H1 (cell line): ENCODE results near the gene TC2N. TPM values are rescaled to one million over a fixed set of nuclear protein-coding genes. Genes with fewer than 3 reads are reported as not detected.

ENCODE experiments used
- GABPA ChIP-seq: IDR thresholded peaks from 2 replicates; pipeline ENCODE4 v1.6.1; 2011; ENCODE audit warnings: mild to moderate bottlenecking, low read length, moderate library complexity, borderline replicate concordance; ENCODE audit not compliant: insufficient read depth
- KDM1A ChIP-seq: fragments of 200-600, 300-600 bp; sonication (generic); IDR thresholded peaks from 2 replicates; pipeline ENCODE4 v1.7.1; 2016; ENCODE audit warnings: mild to moderate bottlenecking, low read length, borderline replicate concordance
- POU5F1 ChIP-seq: IDR thresholded peaks from 2 replicates; pipeline ENCODE4 v1.6.1; 2011; ENCODE audit warnings: low read depth, mild to moderate bottlenecking, low read length, moderate library complexity
- RXRA ChIP-seq: IDR thresholded peaks from 2 replicates; pipeline ENCODE4 v1.6.1; 2011; ENCODE audit warnings: low read depth, mild to moderate bottlenecking, low read length, moderate library complexity; ENCODE audit not compliant: insufficient read depth
- SIN3A ChIP-seq, 2 experiments: IDR thresholded peaks in 1 of 2; conservative IDR thresholded peaks in 1 of 2; 2 replicates each; pipeline ENCODE4 v1.6.1; 2011 to 2012; ENCODE audit warnings: low read length in 2 of 2, improper control_type of control experiment in 1 of 2, low read depth in 1 of 2, mild to moderate bottlenecking in 1 of 2
- SP2 ChIP-seq: IDR thresholded peaks from 2 replicates; pipeline ENCODE4 v1.6.1; 2012; ENCODE audit warnings: mild to moderate bottlenecking, low read length, inconsistent platforms
- SP4 ChIP-seq: IDR thresholded peaks from 2 replicates; pipeline ENCODE4 v1.6.1; 2012; ENCODE audit warnings: low read length, inconsistent platforms
- polyA plus RNA-seq, 7 experiments: library from polyadenylated mRNA; depleted of rRNA in 3 of 7; stranded (reverse) in 5 of 7; unstranded in 2 of 7; fragments of >200 nt in 5 of 7; fragments of 200-250 nt in 2 of 7; gene quantifications; 1 replicate in 5 of 7; 2 replicates in 1 of 7; 4 replicates in 1 of 7; pipeline versions ENCODE4 v1.2.1 to v1.2.3, GENCODE V29; 2011 to 2013; ENCODE audit warnings: missing spikeins in 2 of 7, mixed read lengths in 2 of 7
- total RNA-seq: library from RNA; stranded (reverse); fragmentation: NEBNext Ultra II Directional; extraction: Animal tissue kit (Norgen Biotek cat#: 25700); gene quantifications from 2 replicates; pipeline ENCODE4 v1.2.1, GENCODE V29; 2021
- TF ChIP-seq, protein P1 (sequence below): fragments of 300-600 bp; sonication (generic); IDR thresholded peaks from 2 replicates; pipeline ENCODE4 v1.7.1; 2012; ENCODE audit warnings: low read length, moderate library complexity, mild to moderate bottlenecking, inconsistent platforms; ENCODE audit not compliant: insufficient replicate concordance

TC2N gene
- total and polyA plus RNA-seq, 2 of the 8 experiments (the other 6 are each of a cell fraction or from before 2014, with no cell fraction given) = 9.7 to 36.2 TPM

GRCh38 chr14:91752961-91753360 is 114.4 kb downstream of the TC2N start (continued):
- TF ChIP-seq, protein P1, sequence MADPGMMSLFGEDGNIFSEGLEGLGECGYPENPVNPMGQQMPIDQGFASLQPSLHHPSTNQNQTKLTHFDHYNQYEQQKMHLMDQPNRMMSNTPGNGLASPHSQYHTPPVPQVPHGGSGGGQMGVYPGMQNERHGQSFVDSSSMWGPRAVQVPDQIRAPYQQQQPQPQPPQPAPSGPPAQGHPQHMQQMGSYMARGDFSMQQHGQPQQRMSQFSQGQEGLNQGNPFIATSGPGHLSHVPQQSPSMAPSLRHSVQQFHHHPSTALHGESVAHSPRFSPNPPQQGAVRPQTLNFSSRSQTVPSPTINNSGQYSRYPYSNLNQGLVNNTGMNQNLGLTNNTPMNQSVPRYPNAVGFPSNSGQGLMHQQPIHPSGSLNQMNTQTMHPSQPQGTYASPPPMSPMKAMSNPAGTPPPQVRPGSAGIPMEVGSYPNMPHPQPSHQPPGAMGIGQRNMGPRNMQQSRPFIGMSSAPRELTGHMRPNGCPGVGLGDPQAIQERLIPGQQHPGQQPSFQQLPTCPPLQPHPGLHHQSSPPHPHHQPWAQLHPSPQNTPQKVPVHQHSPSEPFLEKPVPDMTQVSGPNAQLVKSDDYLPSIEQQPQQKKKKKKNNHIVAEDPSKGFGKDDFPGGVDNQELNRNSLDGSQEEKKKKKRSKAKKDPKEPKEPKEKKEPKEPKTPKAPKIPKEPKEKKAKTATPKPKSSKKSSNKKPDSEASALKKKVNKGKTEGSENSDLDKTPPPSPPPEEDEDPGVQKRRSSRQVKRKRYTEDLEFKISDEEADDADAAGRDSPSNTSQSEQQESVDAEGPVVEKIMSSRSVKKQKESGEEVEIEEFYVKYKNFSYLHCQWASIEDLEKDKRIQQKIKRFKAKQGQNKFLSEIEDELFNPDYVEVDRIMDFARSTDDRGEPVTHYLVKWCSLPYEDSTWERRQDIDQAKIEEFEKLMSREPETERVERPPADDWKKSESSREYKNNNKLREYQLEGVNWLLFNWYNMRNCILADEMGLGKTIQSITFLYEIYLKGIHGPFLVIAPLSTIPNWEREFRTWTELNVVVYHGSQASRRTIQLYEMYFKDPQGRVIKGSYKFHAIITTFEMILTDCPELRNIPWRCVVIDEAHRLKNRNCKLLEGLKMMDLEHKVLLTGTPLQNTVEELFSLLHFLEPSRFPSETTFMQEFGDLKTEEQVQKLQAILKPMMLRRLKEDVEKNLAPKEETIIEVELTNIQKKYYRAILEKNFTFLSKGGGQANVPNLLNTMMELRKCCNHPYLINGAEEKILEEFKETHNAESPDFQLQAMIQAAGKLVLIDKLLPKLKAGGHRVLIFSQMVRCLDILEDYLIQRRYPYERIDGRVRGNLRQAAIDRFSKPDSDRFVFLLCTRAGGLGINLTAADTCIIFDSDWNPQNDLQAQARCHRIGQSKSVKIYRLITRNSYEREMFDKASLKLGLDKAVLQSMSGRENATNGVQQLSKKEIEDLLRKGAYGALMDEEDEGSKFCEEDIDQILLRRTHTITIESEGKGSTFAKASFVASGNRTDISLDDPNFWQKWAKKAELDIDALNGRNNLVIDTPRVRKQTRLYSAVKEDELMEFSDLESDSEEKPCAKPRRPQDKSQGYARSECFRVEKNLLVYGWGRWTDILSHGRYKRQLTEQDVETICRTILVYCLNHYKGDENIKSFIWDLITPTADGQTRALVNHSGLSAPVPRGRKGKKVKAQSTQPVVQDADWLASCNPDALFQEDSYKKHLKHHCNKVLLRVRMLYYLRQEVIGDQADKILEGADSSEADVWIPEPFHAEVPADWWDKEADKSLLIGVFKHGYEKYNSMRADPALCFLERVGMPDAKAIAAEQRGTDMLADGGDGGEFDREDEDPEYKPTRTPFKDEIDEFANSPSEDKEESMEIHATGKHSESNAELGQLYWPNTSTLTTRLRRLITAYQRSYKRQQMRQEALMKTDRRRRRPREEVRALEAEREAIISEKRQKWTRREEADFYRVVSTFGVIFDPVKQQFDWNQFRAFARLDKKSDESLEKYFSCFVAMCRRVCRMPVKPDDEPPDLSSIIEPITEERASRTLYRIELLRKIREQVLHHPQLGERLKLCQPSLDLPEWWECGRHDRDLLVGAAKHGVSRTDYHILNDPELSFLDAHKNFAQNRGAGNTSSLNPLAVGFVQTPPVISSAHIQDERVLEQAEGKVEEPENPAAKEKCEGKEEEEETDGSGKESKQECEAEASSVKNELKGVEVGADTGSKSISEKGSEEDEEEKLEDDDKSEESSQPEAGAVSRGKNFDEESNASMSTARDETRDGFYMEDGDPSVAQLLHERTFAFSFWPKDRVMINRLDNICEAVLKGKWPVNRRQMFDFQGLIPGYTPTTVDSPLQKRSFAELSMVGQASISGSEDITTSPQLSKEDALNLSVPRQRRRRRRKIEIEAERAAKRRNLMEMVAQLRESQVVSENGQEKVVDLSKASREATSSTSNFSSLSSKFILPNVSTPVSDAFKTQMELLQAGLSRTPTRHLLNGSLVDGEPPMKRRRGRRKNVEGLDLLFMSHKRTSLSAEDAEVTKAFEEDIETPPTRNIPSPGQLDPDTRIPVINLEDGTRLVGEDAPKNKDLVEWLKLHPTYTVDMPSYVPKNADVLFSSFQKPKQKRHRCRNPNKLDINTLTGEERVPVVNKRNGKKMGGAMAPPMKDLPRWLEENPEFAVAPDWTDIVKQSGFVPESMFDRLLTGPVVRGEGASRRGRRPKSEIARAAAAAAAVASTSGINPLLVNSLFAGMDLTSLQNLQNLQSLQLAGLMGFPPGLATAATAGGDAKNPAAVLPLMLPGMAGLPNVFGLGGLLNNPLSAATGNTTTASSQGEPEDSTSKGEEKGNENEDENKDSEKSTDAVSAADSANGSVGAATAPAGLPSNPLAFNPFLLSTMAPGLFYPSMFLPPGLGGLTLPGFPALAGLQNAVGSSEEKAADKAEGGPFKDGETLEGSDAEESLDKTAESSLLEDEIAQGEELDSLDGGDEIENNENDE = no peak
- TF ChIP-seq GABPA (no peak), RXRA (no peak), SP2 (no peak), SIN3A (conservative IDR thresholded peaks at IDR 0.05 in 1 of 2, IDR thresholded peaks at IDR 0.05 in 1 of 2; ENCODE audit: low read depth in 1 of 2, low read length in 2 of 2) (no peak), SP4 (no peak), POU5F1 (no peak), KDM1A (no peak)
